H1 (cell line): ENCODE measurements around the gene GPBP1L1. TPM values are rescaled to one million over a fixed set of nuclear protein-coding genes. Genes with fewer than 3 reads are reported as not detected.

ENCODE experiments used
- CHD7 ChIP-seq: fragments of 300-600 bp; sonication (generic); IDR thresholded peaks from 2 replicates; pipeline ENCODE4 v1.7.1; 2012; ENCODE audit warnings: low read length, moderate library complexity, mild to moderate bottlenecking, inconsistent platforms; ENCODE audit not compliant: insufficient replicate concordance
- SRF ChIP-seq: IDR thresholded peaks from 2 replicates; pipeline ENCODE4 v1.6.1; 2011; ENCODE audit warnings: mild to moderate bottlenecking, low read depth, low read length, moderate library complexity
- polyA plus RNA-seq, 7 experiments: library from polyadenylated mRNA; depleted of rRNA in 3 of 7; stranded (reverse) in 5 of 7; unstranded in 2 of 7; fragments of >200 nt in 5 of 7; fragments of 200-250 nt in 2 of 7; gene quantifications; 1 replicate in 5 of 7; 2 replicates in 1 of 7; 4 replicates in 1 of 7; pipeline versions ENCODE4 v1.2.1 to v1.2.3, GENCODE V29; 2011 to 2013; ENCODE audit warnings: missing spikeins in 2 of 7, mixed read lengths in 2 of 7
- total RNA-seq: library from RNA; stranded (reverse); fragmentation: NEBNext Ultra II Directional; extraction: Animal tissue kit (Norgen Biotek cat#: 25700); gene quantifications from 2 replicates; pipeline ENCODE4 v1.2.1, GENCODE V29; 2021

GPBP1L1 gene
- total and polyA plus RNA-seq, 2 of the 8 experiments (the other 6 are each of a cell fraction or from before 2014, with no cell fraction given), result 70.1 to 119 TPM

GRCh38 chr1:45679123-45679522, 7.2 kb downstream of the GPBP1L1 start (continued):
- no peak for TF ChIP-seq CHD7
- TF ChIP-seq SRF, result no peak
